ENCODE measurements around the gene GMDS.

DNA sequence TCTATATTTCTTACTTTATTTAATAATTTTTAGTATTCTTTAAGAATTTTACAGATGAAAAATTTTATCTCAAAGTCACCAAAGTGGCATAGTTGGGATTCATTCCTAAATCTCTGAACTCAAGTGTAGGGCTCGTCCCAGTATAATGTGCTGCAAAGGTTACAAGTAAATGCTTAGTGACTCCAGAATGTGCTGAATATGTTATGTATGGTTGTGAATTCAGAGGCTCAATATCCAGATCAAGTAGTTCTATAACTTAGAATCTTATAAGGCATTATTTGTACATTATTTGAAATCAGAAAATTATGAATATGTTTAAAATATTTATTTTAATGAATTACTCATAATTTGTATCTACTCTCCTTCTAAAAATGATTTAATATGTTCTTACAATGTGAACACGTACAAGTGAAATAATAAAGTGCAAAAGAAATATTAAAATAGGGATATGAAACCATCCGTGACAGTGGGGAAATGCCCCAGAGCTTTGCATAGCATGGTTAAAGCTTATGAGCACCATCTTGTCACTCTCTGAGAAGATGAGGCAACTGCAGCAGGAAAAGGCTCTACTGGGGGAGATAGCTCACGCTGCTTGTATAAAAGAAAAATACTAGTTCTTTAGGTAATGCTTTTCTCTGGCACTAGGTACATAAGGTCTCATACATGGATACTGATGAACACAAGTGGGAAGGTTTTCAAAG is 376.7 kb downstream of the GMDS start:
- TF ChIP-seq, protein P1, sequence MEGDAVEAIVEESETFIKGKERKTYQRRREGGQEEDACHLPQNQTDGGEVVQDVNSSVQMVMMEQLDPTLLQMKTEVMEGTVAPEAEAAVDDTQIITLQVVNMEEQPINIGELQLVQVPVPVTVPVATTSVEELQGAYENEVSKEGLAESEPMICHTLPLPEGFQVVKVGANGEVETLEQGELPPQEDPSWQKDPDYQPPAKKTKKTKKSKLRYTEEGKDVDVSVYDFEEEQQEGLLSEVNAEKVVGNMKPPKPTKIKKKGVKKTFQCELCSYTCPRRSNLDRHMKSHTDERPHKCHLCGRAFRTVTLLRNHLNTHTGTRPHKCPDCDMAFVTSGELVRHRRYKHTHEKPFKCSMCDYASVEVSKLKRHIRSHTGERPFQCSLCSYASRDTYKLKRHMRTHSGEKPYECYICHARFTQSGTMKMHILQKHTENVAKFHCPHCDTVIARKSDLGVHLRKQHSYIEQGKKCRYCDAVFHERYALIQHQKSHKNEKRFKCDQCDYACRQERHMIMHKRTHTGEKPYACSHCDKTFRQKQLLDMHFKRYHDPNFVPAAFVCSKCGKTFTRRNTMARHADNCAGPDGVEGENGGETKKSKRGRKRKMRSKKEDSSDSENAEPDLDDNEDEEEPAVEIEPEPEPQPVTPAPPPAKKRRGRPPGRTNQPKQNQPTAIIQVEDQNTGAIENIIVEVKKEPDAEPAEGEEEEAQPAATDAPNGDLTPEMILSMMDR (IDR thresholded peaks at IDR 0.05) = no peak
- TF ChIP-seq POLR2AphosphoS5 (IDR thresholded peaks at IDR 0.05; ENCODE audit: insufficient read depth in 1 of 2, low read depth in 1 of 2) (no peak), POLR2A (IDR thresholded peaks at IDR 0.05) (no peak)

All from vagina (tissue), 2 donors.